ENCODE results near the gene VPS18.
"Not testable (repeated sequence)": the region's sequence is repeated elsewhere in the genome, so short reads cannot be mapped to it uniquely, and the experiment has no call there.

Gene VPS18

GRCh38 chr15:40855706-40856234 lies 38.5 kb upstream of the VPS18 start:
- DNase-seq (ENCODE audit: low read depth): no peak
- no peak overlapping the region for H3K4me3 ChIP-seq (ENCODE audit: low read depth, low read length)
- no peak for TF ChIP-seq POLR2A (IDR thresholded peaks at IDR 0.05; ENCODE audit: extremely low read depth, insufficient read length)
- no peak for TF ChIP-seq MYC (IDR thresholded peaks at IDR 0.05; ENCODE audit: low read depth, low read length)
- no peak for TF ChIP-seq CTCF (IDR thresholded peaks at IDR 0.05; ENCODE audit: low read depth, low read length)
- no peak for TF ChIP-seq MAX (IDR thresholded peaks at IDR 0.05; ENCODE audit: low read depth, low read length)

- TF ChIP-seq MAX (IDR thresholded peaks at IDR 0.05; ENCODE audit: low read depth, low read length) (no peak), MYC (IDR thresholded peaks at IDR 0.05; ENCODE audit: low read depth, low read length) (no peak), POLR2A (IDR thresholded peaks at IDR 0.05; ENCODE audit: extremely low read depth, insufficient read length) (no peak), CTCF (IDR thresholded peaks at IDR 0.05; ENCODE audit: low read depth, low read length) (no peak)
- H3K4me3 ChIP-seq (ENCODE audit: low read depth, low read length): no peak overlapping the region
- no peak for DNase-seq (ENCODE audit: low read depth)
Measured at GRCh38 chr15:40856746-40857145, 37.5 kb upstream of the VPS18 start.

- peak; percentile 76 for DNase-seq (ENCODE audit: low read depth)
- TF ChIP-seq MAX (IDR thresholded peaks at IDR 0.05; ENCODE audit: low read depth, low read length): peak; percentile 88
- peak; percentile 86 for TF ChIP-seq MYC (IDR thresholded peaks at IDR 0.05; ENCODE audit: low read depth, low read length)
- peak; percentile 95 for TF ChIP-seq CTCF (IDR thresholded peaks at IDR 0.05; ENCODE audit: low read depth, low read length)
- TF ChIP-seq POLR2A (IDR thresholded peaks at IDR 0.05; ENCODE audit: extremely low read depth, insufficient read length): no peak
- H3K4me3 ChIP-seq (ENCODE audit: low read depth, low read length): no peak overlapping the region
Measured at GRCh38 chr15:40857601-40858341, 36.5 kb upstream of the VPS18 start.

- no peak for DNase-seq (ENCODE audit: low read depth)
- no peak for TF ChIP-seq MYC (IDR thresholded peaks at IDR 0.05; ENCODE audit: low read depth, low read length)
- H3K4me3 ChIP-seq (ENCODE audit: low read depth, low read length): no peak overlapping the region
Measured at GRCh38 chr15:40858706-40859105, 35.5 kb upstream of the VPS18 start.

- DNase-seq (ENCODE audit: low read depth): peak; percentile 86
- H3K4me3 ChIP-seq (ENCODE audit: low read depth, low read length): no peak overlapping the region
- no peak for TF ChIP-seq POLR2A (IDR thresholded peaks at IDR 0.05; ENCODE audit: extremely low read depth, insufficient read length)
- peak; percentile 69 for TF ChIP-seq MAX (IDR thresholded peaks at IDR 0.05; ENCODE audit: low read depth, low read length)
- peak; percentile 67 for TF ChIP-seq MYC (IDR thresholded peaks at IDR 0.05; ENCODE audit: low read depth, low read length)
- TF ChIP-seq CTCF (IDR thresholded peaks at IDR 0.05; ENCODE audit: low read depth, low read length): peak; percentile 80
Measured at GRCh38 chr15:40859206-40859851, 34.9 kb upstream of the VPS18 start.

- not testable (repeated sequence) for H3K4me3 ChIP-seq (ENCODE audit: low read depth, low read length); DNase-seq (ENCODE audit: low read depth)
Measured at GRCh38 chr15:40861147-40861546, 33.1 kb upstream of the VPS18 start.
